SH-SY5Y (cell line): ENCODE results near the gene ZEB2.

Source experiments
- GATA2 ChIP-seq: IDR thresholded peaks from 2 replicates; pipeline ENCODE4 v1.6.1; 2011; ENCODE audit warnings: mild to moderate bottlenecking, low read depth, low read length
- GATA3 ChIP-seq: IDR thresholded peaks from 2 replicates; pipeline ENCODE4 v1.6.1; 2011; ENCODE audit warnings: low read depth, mild to moderate bottlenecking, low read length, moderate library complexity

DNA sequence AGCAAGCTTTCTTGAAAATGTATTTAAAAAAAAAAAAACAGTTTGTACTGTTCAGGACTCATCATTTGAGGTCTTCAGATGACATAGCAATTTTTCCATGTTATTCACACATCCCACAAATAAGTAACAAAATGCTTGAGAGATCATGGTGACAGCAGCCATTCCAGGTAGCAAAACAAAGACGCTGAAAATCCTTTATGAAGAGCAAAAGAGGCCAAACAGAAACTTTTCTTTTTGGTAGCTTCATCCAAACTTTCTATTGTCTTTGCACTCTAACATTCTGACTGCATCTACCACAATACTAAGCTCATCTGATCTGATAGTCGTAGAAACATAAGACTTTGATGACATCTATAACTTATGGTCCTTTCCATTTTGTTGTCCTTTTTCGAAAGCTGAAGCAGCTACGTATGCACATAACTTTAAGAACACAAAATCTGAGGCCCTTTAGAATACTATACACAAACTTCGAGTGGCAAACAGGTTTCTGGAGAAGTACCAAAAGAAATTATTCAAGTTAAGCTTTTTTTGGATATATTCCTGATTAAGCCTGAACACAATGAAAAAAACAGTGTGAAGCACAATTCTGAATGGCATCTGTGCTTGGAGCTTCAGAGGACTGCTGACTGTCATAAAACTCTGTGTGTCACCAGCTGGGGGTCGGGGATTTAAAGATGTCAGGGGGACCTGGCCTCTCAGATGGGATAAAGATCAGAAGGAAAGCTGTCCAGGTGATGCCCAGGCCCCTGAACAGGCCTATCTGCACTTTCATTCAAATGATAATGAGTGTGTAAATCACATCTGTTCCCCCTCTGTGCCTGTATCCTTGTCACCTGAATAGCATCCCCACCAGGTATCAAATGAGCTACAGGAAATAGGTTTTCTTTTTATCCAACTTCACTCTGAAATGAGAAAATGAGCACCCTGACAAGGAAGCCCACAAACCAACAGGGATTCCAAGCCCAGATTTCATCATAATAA is 75.8 kb downstream of the ZEB2 start:
- TF ChIP-seq GATA3 (no peak), GATA2 (no peak)
